ENCODE results near the gene PARN.

The PARN gene

GRCh38 chr16:14629919-14630619, at the start of gene PARN:
Gene PARN (minus strand): TSS chr16:14630260. CDS start chr16:14630125, 135 bp downstream.
- TF ChIP-seq, protein P1, sequence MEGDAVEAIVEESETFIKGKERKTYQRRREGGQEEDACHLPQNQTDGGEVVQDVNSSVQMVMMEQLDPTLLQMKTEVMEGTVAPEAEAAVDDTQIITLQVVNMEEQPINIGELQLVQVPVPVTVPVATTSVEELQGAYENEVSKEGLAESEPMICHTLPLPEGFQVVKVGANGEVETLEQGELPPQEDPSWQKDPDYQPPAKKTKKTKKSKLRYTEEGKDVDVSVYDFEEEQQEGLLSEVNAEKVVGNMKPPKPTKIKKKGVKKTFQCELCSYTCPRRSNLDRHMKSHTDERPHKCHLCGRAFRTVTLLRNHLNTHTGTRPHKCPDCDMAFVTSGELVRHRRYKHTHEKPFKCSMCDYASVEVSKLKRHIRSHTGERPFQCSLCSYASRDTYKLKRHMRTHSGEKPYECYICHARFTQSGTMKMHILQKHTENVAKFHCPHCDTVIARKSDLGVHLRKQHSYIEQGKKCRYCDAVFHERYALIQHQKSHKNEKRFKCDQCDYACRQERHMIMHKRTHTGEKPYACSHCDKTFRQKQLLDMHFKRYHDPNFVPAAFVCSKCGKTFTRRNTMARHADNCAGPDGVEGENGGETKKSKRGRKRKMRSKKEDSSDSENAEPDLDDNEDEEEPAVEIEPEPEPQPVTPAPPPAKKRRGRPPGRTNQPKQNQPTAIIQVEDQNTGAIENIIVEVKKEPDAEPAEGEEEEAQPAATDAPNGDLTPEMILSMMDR (conservative IDR thresholded peaks at IDR 0.05; ENCODE audit: control insufficient read depth, insufficient read depth, low read depth, low read length), result no peak
- peak within 1 kb of the TSS; percentile 87 for H3K4me3 ChIP-seq (ENCODE audit: control insufficient read depth, low read depth, low read length)
- DNase-seq (ENCODE audit: low read depth), result peak; percentile 95

DNA sequence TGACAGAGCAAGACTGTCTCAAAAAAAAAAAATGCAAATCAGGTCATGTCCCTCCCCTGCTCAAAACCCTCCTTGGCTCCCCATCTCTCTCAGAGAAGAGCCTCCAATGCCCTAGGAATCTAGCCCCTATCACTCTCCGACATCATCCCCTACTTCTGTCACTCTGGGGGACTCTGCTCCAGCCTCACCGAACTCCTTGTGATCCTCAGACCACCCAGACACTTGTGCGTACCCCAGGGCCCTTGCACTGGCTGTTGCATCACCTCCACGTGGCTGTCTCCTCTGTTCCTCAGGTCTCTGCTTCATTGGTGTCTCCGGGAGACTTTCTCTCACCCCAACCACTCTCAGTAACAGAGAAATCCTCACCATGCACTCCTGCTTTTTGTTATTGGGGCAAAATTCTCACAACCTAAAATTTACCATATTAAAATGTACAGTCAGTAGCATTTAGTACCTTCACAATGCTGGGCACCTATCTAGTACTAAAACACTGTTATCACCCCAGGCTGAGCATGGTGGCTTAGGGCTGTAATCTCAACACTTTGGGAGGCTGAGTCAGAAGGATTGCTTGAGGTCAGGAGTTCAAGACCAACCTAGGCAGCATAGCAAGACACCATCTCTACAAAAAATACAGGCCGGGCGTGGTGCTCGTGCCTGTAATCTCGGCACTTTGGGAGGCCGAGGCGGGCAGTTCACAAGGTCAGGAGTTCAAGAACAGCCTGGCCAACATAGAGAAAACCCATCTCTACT, 48.9 kb upstream of the PARN start:
- H3K4me3 ChIP-seq (ENCODE audit: control insufficient read depth, low read depth, low read length), result no peak overlapping the region
- TF ChIP-seq, protein P1 (conservative IDR thresholded peaks at IDR 0.05; ENCODE audit: control insufficient read depth, insufficient read depth, low read depth, low read length), result no peak
- no peak for DNase-seq (ENCODE audit: low read depth)

DNA sequence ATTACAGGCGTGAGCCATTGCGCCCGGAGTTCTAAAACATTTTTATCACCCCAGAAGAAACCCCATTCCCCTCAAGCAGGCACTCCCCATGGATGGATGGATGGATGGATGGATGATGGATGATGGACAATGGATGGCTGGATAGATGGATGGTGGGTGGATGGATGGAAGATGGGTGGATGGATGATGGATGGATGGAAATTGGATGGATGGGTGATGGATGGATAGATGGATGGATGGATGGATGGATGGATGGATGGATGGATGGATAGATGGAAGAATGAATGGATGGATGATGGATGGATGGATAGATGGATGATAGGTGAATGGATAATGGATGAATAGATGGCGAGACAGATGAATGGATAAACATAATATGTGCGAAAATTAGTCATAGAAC, 47.6 kb upstream of the PARN start:
- TF ChIP-seq, protein P1 (conservative IDR thresholded peaks at IDR 0.05; ENCODE audit: control insufficient read depth, insufficient read depth, low read depth, low read length), result no peak
- no peak overlapping the region for H3K4me3 ChIP-seq (ENCODE audit: control insufficient read depth, low read depth, low read length)
- DNase-seq (ENCODE audit: low read depth), result no peak

DNA sequence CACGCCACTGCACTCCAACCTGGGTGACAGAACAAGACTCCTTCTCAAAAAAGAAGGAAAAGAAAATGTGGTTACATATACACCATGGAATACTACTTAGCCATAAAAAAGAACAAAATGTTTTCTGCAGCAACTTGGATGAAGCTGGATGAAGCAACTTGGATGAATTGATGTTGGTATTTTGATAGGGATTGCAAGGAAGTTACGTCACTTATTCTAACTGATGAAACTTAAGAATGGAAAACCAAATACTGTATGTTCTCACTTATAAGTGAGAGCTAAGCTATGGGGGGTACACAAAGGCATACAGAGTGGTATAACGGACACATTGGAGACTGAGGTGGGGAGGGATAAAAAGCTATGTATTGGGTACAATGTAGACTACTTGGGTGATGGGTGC, 46.6 kb upstream of the PARN start:
- no peak for DNase-seq (ENCODE audit: low read depth)
- no peak overlapping the region for H3K4me3 ChIP-seq (ENCODE audit: control insufficient read depth, low read depth, low read length)
- TF ChIP-seq, protein P1 (conservative IDR thresholded peaks at IDR 0.05; ENCODE audit: control insufficient read depth, insufficient read depth, low read depth, low read length), result no peak

GRCh38 chr16:14672403-14672971, 42.4 kb upstream of the PARN start:
- no peak overlapping the region for H3K4me3 ChIP-seq (ENCODE audit: control insufficient read depth, low read depth, low read length)
- TF ChIP-seq, protein P1 (conservative IDR thresholded peaks at IDR 0.05; ENCODE audit: control insufficient read depth, insufficient read depth, low read depth, low read length), result no peak
- no peak for DNase-seq (ENCODE audit: low read depth)

DNA sequence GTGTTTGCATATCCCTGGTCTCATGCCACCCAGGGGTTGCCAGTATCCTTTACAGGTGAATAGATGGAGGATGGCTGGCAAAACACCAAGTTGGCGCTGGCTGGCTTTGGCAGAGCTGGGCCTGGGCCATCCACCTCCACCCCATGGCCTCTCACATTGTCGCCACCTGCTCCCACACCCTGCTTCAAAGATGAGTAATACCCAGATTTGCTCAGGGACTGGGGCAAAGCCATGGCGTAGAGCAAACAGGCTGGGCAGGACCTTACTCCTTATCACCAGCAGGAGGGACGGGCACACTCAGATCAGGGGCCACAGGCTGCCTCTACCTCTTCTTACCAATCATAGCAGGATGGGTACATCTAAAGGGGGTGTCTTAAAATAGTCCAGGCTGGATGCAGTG, 39.7 kb upstream of the PARN start:
- TF ChIP-seq, protein P1 (conservative IDR thresholded peaks at IDR 0.05; ENCODE audit: control insufficient read depth, insufficient read depth, low read depth, low read length), result no peak
- DNase-seq (ENCODE audit: low read depth), result no peak
- no peak overlapping the region for H3K4me3 ChIP-seq (ENCODE audit: control insufficient read depth, low read depth, low read length)

Measured in fibroblast of mammary gland (primary cell).